ENCODE results near the gene CDH4.

CDH4 gene

DNA sequence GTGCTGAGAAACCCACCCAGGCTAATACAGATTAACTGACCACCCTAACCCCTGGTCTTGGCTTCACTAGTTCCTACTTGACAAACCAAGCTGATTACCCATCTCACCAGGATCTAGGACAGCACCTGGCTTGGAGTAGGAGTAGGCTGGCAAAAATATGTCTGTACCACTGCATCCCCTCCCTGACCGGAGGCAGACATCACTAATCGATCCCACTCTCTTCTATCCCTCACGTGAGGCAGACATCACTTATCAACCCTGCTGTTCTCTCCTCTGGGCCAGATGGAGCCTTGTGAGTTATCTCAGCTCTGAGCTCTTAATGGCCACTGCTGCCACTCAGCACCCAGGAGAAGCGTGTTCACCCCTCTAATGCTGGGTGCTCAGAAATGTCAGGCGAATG is 324.3 kb downstream of the CDH4 start:
- DNase-seq (ENCODE audit: low read depth, low spot score) = no peak

DNA sequence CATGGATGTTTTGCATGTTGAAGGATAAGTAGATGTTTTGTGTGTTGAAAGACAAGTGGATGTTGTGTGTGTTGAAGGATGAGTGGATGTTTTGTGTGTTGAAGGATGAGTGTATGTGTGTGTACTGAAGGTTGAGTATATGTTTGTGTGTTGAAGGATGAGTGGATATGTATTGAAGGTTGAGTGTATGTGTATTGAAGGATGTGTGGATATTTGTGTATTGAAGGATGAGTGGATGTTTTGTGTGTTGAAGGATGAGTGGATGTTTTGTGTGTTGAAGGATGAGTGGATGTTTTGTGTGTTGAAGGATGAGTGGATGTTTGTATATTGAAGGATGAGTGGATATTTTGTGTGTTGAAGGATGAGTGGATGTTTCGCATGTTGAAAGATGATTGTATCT is 325.0 kb downstream of the CDH4 start:
- DNase-seq (ENCODE audit: low read depth, low spot score) = no peak

GRCh38 chr20:61579908-61580307 is 327.8 kb downstream of the CDH4 start:
- DNase-seq (ENCODE audit: low read depth, low spot score) = no peak

DNA sequence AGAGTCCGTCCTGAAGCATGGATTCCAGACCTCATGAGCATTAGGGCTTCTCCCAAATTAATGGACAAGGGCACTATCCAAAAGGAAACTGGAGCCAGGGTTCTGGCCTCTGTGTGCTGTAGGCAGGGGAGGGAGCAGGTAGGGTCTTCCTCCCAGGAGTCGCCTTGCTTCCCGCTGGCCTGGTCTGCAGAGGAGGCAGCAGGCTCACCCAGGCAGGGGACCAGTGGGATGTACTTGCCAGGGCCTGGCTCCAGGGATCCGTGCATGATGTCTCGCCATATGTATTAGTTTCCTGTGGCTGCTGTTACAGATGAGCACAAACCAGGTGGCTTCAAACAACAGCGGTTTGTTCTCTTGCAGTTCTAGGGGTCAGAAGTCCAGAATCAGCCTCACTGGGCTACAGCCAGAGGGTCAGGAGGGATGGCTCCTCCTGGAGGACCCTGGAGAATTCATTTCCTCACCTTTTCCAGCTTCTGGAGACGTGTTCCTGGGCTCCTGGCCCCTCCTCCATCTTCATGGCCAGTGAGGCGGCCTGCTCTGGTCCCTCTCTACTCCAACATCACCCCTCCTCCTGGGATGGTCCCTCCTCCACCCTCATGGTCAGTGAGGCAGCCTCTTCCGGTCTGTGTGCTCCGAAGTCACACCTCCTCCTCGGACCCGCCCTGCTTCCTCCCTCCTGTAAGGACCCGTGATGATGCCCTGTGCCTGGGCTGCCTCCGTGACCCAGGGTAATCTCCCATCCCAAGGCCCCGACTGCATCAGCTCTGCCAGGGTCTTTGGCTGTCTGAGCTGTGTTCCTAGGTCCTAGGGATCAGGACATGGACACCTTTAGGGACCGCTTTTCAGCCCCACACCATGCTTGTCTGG is 329.1 kb downstream of the CDH4 start:
- no peak for DNase-seq (ENCODE audit: low read depth, low spot score)

GRCh38 chr20:61581825-61582188 is 329.7 kb downstream of the CDH4 start:
- no peak for DNase-seq (ENCODE audit: low read depth, low spot score)

DNA sequence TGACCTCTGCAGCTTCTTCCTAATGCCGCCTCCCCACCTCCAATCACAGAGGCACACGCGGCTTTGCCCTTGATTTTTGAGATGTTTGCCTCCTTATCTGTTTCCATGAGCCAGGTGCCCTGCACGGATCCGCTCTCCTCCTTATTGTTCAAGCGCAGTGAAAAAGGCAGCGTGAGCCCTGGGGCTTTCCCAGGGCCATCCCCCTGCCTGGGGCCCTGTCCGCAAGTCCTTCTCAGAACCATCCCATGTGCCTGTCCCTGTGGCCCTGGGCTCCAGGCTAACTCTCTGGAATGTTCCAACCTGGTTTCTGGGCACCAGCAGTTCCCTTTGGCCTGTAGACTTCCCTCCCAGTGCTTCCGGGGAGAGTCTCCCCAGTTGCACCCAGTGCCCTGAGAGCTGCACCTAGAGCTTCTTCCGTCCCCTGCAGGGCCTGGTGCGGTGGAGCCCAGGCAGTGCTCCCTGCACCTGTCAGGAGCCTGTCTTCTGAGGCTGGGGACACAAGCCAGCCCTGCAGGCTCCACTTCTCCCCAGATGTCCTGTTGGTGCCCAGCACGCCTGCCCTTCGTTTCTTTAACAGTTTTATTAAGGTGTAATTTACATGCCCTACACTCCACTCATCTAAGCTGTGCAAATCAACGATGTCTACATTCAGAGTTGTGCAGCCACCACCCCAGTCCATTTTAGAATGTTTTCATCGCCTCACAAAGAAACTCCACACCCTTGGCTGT is 330.3 kb downstream of the CDH4 start:
- DNase-seq (ENCODE audit: low read depth, low spot score) = no peak

- no peak for DNase-seq (ENCODE audit: low read depth, low spot score)
Measured at GRCh38 chr20:61583356-61583755, 331.3 kb downstream of the CDH4 start.

DNA sequence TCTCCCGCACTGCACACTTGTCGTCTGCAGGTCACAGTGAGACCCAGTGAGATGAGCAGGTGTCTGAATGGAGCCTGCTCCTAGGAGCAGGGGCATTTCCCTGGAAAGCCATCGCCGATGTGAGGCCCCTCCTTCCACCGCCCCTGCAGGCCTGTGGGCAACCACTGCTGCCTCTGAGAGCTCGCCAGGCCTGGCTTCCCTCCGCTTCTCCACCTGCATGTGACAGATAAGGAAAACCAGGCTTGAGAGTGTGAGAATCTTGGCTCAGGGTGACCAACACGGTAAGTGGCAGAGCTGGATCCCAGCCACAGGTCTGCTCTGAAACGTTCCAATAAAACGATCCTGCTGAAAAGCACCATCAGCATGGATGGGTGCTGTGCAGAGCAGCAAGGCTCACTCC is 332.8 kb downstream of the CDH4 start:
- DNase-seq (ENCODE audit: low read depth, low spot score) = no peak

DNA sequence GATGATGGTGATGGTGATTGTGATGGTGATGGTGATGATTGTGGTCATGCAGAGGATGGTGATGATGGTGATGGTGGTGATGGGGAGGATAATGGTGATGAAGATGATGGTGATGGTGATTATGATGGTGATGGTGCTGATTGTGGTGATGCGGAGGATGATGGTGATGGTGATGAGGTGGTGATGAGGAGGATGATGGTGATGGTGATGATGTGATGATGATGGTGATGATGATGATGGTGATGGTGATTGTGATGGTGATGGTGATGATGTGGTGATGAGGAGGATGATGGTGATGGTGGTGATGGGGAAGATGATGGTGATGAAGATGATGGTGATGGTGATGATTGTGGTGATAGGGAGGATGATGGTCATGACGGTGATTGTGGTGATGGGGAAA is 333.7 kb downstream of the CDH4 start:
- DNase-seq (ENCODE audit: low read depth, low spot score) = no peak

DNA sequence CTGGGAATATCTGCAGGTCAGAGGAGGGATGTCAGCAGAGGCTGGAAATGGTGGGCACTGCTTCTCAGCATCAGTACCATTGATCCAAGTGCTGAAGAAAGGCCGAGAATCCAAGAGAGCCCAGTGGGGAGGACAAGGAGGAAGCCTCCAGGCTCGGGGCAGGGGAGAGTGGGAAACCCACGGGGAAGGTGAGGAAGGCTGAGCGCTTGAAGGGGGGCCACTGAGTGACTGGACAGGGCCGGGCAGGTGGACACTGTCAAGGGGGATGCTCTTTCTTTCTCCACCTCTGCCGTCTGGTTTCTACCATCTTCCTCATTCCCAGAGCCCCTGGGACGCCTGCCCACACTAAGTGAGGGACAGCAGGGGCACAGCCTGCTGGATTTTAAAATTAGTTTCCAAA is 335.0 kb downstream of the CDH4 start:
- DNase-seq (ENCODE audit: low read depth, low spot score) = no peak

DNA sequence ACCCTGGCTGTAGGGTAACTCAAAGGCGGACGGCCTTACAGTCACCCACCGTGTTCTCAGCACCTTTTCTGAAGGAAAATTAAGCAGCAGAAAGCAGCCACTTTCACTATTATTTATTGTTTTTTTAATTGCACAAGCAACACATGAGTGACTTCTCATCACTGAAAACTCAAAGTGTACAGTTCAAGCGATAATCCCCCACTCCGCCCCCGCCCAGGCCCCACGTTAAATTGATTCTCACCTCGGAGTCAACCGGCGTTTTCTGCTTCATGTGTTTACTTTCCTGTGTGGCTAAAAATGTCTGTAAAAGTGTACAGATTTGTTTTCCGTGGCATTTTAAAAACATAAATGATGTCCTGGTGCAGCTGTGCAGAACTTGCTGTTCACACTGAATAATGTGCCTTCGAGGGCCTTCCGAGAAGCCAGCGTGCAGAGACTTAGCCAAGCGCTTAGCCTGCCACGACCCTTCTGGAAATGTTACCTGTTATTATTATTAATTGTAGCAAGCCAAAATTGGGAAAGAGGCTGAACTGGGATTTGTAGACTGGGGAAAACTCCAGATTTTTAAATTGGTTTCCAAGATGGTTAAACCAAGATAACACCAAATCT is 335.7 kb downstream of the CDH4 start:
- DNase-seq (ENCODE audit: low read depth, low spot score) = no peak

DNA sequence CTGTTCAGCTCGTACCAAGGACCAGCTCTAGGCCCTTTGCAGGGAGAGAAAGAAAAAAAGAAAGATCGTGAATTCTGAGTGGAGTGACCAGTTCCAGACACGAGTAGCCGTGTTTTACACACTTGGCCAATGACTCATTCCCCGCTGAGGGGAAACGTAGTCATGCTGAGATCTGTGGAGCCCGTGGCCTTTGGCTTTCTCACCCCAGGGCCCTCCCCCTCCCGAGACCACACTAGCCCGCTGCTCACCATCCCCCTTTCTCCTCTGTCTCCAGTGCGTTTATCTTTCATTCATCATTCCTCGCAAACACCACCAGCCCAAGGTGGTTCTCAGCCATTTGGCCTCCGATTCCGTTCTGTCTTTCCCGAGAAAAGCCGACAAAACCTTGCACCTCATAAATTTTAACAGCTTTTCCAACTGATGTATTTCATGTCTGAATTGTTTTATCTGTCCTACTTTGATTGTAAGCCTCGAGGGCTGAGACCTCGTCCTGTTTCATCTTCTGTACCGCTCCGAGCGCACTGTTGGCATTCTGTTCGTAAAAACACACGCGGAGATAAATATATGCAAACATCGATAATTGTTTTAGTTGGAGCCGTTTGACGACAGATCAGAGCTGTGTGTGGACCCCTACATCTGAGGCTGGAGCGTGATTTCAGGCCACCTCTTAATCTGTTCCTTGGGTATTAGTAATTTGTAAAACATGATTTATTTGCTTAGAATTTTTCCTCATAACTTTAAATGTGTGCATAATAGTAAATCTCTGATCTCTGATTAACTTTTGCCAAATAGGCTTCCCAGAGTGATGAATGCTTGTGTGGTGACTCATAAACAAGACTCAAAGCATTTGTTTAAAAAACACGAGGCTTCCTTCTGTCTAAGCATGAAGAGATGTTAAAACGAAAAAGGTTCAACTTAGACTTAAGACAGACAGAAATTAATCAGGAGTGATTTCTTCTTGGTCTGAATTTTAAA is 336.6 kb downstream of the CDH4 start:
- peak; percentile 3 for DNase-seq (ENCODE audit: low read depth, low spot score)

DNA sequence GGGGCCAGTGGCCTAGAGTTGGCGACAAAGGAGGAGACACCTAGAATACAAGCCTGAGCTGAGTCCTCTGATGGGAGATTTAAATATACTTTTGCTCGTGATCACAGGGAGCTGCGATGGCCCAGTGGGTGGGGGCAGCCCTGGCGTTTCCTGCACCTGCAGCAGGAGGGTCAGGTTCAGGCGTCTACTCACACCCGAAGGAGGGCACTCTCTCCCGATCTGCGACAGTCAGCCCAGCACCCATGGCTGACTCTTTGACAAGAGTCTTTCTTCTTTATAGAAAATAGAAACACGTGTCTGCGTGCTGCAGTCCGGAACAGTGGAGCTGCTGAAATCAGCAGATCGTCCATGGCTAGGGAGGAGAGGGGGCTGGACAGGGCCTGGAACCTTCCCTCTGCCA is 338.2 kb downstream of the CDH4 start:
- DNase-seq (ENCODE audit: low read depth, low spot score) = no peak

GRCh38 chr20:61593516-61593915 is 341.5 kb downstream of the CDH4 start:
- no peak for DNase-seq (ENCODE audit: low read depth, low spot score)

DNA sequence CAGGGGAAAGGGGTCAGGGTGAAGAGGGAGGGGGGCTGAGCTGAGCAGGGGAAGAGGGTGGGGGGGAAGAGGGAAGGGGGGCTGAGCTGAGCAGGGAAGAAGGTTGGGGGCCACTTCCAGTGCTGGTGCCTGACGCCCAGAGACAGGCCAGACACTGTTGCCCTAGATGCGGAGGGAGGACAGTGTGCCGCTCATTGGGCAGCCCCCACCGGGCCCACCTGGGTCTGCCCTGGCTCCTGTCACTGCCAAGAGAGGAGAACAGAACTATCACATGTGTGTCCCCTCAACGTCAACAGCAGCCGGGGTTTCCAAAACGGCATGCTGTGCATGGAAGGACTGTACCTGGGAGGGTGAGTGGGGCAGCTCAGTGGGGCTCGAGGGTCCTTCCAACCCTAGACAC is 342.1 kb downstream of the CDH4 start:
- DNase-seq (ENCODE audit: low read depth, low spot score) = no peak

GRCh38 chr20:61595216-61595615 is 343.2 kb downstream of the CDH4 start:
- no peak for DNase-seq (ENCODE audit: low read depth, low spot score)

- DNase-seq (ENCODE audit: low read depth, low spot score) = no peak
Measured at GRCh38 chr20:61596687-61597330, 344.7 kb downstream of the CDH4 start.

DNA sequence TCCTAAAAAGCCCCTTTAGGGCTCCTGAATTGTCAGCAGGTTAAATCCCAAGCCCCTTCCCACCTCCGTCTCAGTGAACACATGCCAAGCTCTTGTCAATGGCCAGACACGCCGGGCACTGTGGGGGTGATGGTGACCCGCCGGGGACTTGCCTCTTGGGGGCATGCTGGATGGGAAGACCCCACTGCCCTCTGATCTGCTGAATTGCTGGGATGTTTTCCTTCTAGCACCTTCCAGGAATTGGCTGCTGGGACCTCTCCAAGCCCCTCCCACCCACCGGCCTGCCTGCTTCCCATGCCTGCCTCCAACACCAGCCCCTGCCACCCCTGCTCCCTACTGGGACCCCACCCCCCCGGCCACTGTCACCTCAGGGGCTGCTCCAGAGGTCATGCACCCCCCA is 345.9 kb downstream of the CDH4 start:
- DNase-seq (ENCODE audit: low read depth, low spot score) = no peak

DNA sequence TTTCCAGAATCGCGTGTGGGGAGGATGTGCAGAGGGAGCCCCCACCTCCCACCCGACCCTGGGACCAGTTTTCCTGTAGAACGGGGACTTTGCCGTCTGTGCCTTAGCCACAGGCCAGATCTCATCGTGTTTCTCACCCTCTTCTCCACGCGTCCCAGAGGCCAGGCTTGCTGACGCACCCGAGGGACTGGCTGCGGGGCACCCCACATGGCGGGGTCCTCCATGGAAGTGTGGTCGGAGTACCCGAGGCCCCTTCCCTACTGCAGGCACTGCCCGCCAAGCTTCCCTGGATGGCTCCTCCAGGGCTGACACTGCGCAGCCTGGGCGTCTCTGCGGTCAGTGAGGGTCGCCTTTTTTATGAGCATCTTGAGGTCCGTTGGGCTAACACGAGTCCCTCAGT is 346.5 kb downstream of the CDH4 start:
- DNase-seq (ENCODE audit: low read depth, low spot score) = no peak

DNA sequence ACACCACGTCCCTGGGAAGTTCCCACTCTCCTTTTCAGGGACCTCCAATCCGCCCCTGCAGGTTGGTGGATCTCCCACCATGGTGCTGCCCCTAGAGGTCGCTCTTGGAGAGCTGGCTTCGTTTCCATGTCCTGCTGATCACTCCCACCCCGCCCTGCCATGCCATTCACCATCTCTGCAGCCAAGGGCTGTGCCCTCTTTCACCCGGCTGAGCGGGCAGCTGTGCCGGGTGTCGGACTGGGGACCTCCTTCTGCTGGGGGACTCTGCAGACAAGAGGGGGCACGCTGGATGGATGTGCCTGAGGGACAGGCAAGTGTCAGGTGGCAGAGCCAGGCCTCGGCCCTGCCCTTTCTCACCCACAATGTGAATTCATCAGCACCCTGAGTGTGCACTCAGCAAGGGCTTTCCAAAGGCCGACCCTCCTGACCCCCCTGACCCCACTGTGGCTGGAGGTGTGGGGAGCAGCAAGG is 347.0 kb downstream of the CDH4 start:
- no peak for DNase-seq (ENCODE audit: low read depth, low spot score)

- no peak for DNase-seq (ENCODE audit: low read depth, low spot score)
Measured at GRCh38 chr20:61599541-61599992, 347.5 kb downstream of the CDH4 start.
